ENCODE data around the gene PTCRA. TPM values are rescaled to one million over a fixed set of nuclear protein-coding genes. Genes with fewer than 3 reads are reported as not detected.

Gene PTCRA
- total and polyA plus RNA-seq, 2 of the 4 experiments (the other 2 are of a cell fraction), result not detected

DNA sequence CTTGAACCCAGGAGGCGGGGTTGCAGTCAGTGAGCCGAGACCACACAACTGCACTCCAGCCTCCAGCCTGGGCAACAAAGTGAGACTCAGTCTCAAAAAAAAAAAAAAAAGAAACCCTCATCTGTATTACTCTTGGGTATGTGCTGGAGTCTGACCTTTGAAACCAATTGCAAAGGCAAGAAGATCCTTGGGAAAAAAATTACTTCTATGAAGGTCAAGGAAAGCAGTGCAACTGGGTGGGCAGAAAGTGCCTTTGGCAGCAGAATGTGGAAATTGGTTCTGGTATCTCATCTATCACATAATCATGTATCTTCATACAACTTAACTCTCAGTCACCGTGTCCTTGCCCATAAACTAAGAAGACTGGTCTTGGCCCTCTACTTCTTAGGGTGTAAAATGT is 44.1 kb upstream of the PTCRA start:
- POLR2A ChIA-PET (ENCODE audit: unreplicated experiment), result no interaction called here
- intact Hi-C loops (cut with micrococcal nuclease) (no loop called here), in situ Hi-C loops (cut with MboI; ENCODE audit: low sequenced_read_pairs) (no loop called here), dilution Hi-C loops (cut with HindIII; ENCODE audit: low sequenced_read_pairs, unreplicated experiment) (loop anchor here (25.0 kb wide), 1 partner anchor 209 kb away; no protein-coding TSS in a partner anchor)
- Histone ChIP-seq H3K4me3 (ENCODE audit: insufficient read depth, low read depth, low read length) (no peak overlapping the region), H3K9me3 (ENCODE audit: control insufficient read depth, insufficient read depth, low read length) (no peaks in the 10 kb centered on the region), H3K9ac (ENCODE audit: low read depth, low read length) (no peak overlapping the region), H3K14ac (replicated peaks; ENCODE audit: low read depth, low read length) (no peak overlapping the region), H4K5ac (ENCODE audit: low read depth, low read length) (no peak overlapping the region), H2AFZ (replicated peaks; ENCODE audit: low read length, poor library complexity) (no peak overlapping the region), H4K91ac (ENCODE audit: insufficient read depth, low read depth, low read length) (no peak overlapping the region), H2AK5ac (ENCODE audit: low read depth, low read length) (no peak overlapping the region), H3K36me3 (ENCODE audit: control insufficient read depth, insufficient read depth, low read length) (peaks cover 4% of the 10 kb centered on the region; the same call in 1 of the 2 replicates), H3K27ac (ENCODE audit: insufficient read depth, low read length) (no peak overlapping the region), H2BK120ac (ENCODE audit: low read depth, low read length) (no peak overlapping the region), H3K23ac (ENCODE audit: low read depth, low read length) (no peak overlapping the region), H3K4me2 (ENCODE audit: low read depth, low read length) (no peak overlapping the region), H3K56ac (ENCODE audit: extremely low read depth, insufficient read depth, low read length) (no peak overlapping the region), H2AK9ac (replicated peaks; ENCODE audit: low read depth, low read length, poor library complexity) (no peak overlapping the region), H2BK5ac (ENCODE audit: low read depth, low read length, poor library complexity, severe bottlenecking) (no peak overlapping the region), H4K8ac (ENCODE audit: low read depth in 2 of 2, low read length in 2 of 2) (no peak overlapping the region), H3K4me1 (ENCODE audit: control insufficient read depth, insufficient read depth, low read length) (no peaks in the 10 kb centered on the region), H3K27me3 (ENCODE audit: control insufficient read depth, insufficient read depth, low read length) (no peaks in the 10 kb centered on the region), H2BK20ac (ENCODE audit: low read depth, low read length) (no peak overlapping the region), H3K79me1 (ENCODE audit: low read depth in 1 of 2, low read length in 2 of 2) (no peaks in the 10 kb centered on the region), H2BK15ac (ENCODE audit: low read depth, low read length) (no peak overlapping the region), H3K4ac (ENCODE audit: low read depth, low read length) (no peak overlapping the region), H3K9me1 (ENCODE audit: insufficient read depth, low read length) (no peaks in the 10 kb centered on the region), H4K20me1 (ENCODE audit: insufficient read depth, low read length) (no peaks in the 10 kb centered on the region), H3K18ac (ENCODE audit: low read depth, low read length) (no peak overlapping the region)
- TF ChIP-seq, protein P1, sequence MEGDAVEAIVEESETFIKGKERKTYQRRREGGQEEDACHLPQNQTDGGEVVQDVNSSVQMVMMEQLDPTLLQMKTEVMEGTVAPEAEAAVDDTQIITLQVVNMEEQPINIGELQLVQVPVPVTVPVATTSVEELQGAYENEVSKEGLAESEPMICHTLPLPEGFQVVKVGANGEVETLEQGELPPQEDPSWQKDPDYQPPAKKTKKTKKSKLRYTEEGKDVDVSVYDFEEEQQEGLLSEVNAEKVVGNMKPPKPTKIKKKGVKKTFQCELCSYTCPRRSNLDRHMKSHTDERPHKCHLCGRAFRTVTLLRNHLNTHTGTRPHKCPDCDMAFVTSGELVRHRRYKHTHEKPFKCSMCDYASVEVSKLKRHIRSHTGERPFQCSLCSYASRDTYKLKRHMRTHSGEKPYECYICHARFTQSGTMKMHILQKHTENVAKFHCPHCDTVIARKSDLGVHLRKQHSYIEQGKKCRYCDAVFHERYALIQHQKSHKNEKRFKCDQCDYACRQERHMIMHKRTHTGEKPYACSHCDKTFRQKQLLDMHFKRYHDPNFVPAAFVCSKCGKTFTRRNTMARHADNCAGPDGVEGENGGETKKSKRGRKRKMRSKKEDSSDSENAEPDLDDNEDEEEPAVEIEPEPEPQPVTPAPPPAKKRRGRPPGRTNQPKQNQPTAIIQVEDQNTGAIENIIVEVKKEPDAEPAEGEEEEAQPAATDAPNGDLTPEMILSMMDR (conservative IDR thresholded peaks at IDR 0.05; ENCODE audit: low read depth, low read length), result no peak
- TF ChIP-seq POLR2A (IDR thresholded peaks at IDR 0.05; ENCODE audit: low read depth, low read length) (no peak), SMC3 (IDR thresholded peaks at IDR 0.05; ENCODE audit: low read depth, low read length) (no peak), MAFK (IDR thresholded peaks at IDR 0.05; ENCODE audit: low read depth, low read length) (no peak), RFX5 (IDR thresholded peaks at IDR 0.05; ENCODE audit: low read depth, low read length) (no peak), CEBPB (IDR thresholded peaks at IDR 0.05; ENCODE audit: low read depth, low read length) (no peak), BHLHE40 (IDR thresholded peaks at IDR 0.05; ENCODE audit: low read depth, low read length) (no peak), RAD21 (IDR thresholded peaks at IDR 0.05; ENCODE audit: low read length) (no peak), RCOR1 (IDR thresholded peaks at IDR 0.05; ENCODE audit: insufficient replicate concordance, low read length) (no peak), MAZ (IDR thresholded peaks at IDR 0.05; ENCODE audit: borderline replicate concordance, low read depth, low read length) (no peak), CHD1 (IDR thresholded peaks at IDR 0.05; ENCODE audit: low read depth, low read length) (no peak), NFE2L2 (IDR thresholded peaks at IDR 0.05; ENCODE audit: low read depth, low read length) (no peak)
- TF ChIP-seq, protein P2, sequence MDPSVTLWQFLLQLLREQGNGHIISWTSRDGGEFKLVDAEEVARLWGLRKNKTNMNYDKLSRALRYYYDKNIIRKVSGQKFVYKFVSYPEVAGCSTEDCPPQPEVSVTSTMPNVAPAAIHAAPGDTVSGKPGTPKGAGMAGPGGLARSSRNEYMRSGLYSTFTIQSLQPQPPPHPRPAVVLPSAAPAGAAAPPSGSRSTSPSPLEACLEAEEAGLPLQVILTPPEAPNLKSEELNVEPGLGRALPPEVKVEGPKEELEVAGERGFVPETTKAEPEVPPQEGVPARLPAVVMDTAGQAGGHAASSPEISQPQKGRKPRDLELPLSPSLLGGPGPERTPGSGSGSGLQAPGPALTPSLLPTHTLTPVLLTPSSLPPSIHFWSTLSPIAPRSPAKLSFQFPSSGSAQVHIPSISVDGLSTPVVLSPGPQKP (IDR thresholded peaks at IDR 0.05; ENCODE audit: borderline replicate concordance, low read depth, low read length), result no peak
- TF ChIP-seq, protein P3, sequence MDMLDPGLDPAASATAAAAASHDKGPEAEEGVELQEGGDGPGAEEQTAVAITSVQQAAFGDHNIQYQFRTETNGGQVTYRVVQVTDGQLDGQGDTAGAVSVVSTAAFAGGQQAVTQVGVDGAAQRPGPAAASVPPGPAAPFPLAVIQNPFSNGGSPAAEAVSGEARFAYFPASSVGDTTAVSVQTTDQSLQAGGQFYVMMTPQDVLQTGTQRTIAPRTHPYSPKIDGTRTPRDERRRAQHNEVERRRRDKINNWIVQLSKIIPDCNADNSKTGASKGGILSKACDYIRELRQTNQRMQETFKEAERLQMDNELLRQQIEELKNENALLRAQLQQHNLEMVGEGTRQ (IDR thresholded peaks at IDR 0.05; ENCODE audit: low read depth, low read length), result no peak
- CTCF ChIA-PET, result no interaction called here
- DNase-seq, result no peak
- no TSS peak for BruUV-seq (replicated peaks)
- no peak for ATAC-seq (ENCODE audit: low read depth)
- WGBS, 2 experiments (ENCODE audit: extremely low coverage in 2 of 2, insufficient read length in 1 of 2), result no CpG with 5 or more reads among the region's 3 CpGs
